ENCODE measurements around the gene PLEKHG3. TPM values are rescaled to one million over a fixed set of nuclear protein-coding genes. Genes with fewer than 3 reads are reported as not detected.
A peak's percentile ranks its signal among the peaks of the same experiment; 100 is the strongest.

Gene PLEKHG3
- total and polyA plus RNA-seq, 4 donors: 8.4 to 21.3 (median 14.6) TPM

GRCh38 chr14:64706593-64707193, 2.5 kb downstream of the PLEKHG3 start:
- Histone ChIP-seq H3K9me3 (ENCODE audit: control insufficient read depth in 4 of 4, low read length in 3 of 4) (no peaks in the 10 kb centered on the region), H3K4me3 (ENCODE audit: low read depth in 1 of 3, low read length in 3 of 3) (peak overlapping the region; percentile 6 to 43 (median 28)), H3K4me1 (ENCODE audit: control insufficient read depth in 4 of 4, insufficient read depth in 4 of 4, low read length in 3 of 4) (peaks cover 27 to 71% (median 65%) of the 10 kb centered on the region in 4 donors), H3K36me3 (ENCODE audit: control insufficient read depth in 4 of 4, insufficient read depth in 3 of 4, low read depth in 1 of 4, low read length in 3 of 4) (no peaks in the 10 kb centered on the region), H3K9ac (ENCODE audit: low read depth in 1 of 2, low read length in 2 of 2) (peak overlapping the region; percentile 8 to 71), H3K27ac (ENCODE audit: low read depth in 1 of 2, low read length in 2 of 2) (peak overlapping the region; percentile 90 to 91), H3K27me3 (ENCODE audit: control insufficient read depth in 4 of 4, insufficient read depth in 4 of 4, low read length in 3 of 4) (no peaks in the 10 kb centered on the region)
- WGBS: 29% methylated on average over 14 of the region's 14 CpGs
- TF ChIP-seq NR2F2 (IDR thresholded peaks at IDR 0.05) (peak; percentile 94), YY1 (IDR thresholded peaks at IDR 0.05) (peak; percentile 52), MAX (IDR thresholded peaks at IDR 0.05) (no peak), JUND (IDR thresholded peaks at IDR 0.05) (peak in 1 of 2 donors; percentile 54), SP1 (IDR thresholded peaks at IDR 0.05) (peak; percentile 81), RAD21 (IDR thresholded peaks at IDR 0.05) (peak; percentile 23 to 48), FOXA1 (IDR thresholded peaks at IDR 0.05) (peak; percentile 68), FOXA2 (IDR thresholded peaks at IDR 0.05) (peak; percentile 86), HNF4A (conservative IDR thresholded peaks at IDR 0.05) (peak; percentile 84 to 87), HNF4G (IDR thresholded peaks at IDR 0.05) (peak; percentile 57), RXRA (IDR thresholded peaks at IDR 0.05) (peak; percentile 72 to 83)
- TF ChIP-seq, protein P1, sequence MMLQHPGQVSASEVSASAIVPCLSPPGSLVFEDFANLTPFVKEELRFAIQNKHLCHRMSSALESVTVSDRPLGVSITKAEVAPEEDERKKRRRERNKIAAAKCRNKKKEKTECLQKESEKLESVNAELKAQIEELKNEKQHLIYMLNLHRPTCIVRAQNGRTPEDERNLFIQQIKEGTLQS (IDR thresholded peaks at IDR 0.05): no peak
- TF ChIP-seq, protein P2, sequence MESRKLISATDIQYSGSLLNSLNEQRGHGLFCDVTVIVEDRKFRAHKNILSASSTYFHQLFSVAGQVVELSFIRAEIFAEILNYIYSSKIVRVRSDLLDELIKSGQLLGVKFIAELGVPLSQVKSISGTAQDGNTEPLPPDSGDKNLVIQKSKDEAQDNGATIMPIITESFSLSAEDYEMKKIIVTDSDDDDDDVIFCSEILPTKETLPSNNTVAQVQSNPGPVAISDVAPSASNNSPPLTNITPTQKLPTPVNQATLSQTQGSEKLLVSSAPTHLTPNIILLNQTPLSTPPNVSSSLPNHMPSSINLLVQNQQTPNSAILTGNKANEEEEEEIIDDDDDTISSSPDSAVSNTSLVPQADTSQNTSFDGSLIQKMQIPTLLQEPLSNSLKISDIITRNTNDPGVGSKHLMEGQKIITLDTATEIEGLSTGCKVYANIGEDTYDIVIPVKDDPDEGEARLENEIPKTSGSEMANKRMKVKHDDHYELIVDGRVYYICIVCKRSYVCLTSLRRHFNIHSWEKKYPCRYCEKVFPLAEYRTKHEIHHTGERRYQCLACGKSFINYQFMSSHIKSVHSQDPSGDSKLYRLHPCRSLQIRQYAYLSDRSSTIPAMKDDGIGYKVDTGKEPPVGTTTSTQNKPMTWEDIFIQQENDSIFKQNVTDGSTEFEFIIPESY (IDR thresholded peaks at IDR 0.05): no peak
- peak; percentile 55 for DNase-seq (ENCODE audit: low spot score)

DNA sequence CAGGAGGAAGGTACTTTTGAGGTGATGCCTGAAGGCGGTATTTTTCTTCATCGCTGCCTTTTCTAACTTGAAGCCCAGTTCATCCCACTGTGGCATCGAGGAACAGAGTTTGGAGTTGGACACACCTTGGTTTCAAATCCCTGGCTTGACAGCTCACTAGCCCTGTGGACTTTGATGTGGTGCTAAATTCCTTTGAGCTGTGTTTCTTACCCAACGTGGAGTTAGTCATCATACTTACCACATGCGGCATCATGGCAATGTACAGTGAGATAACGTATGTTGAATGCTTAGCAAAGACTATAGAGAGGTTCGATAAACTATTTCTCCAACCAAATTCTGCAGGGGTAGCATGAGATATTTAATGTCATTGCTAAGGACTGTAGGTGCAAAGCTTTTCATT, 3.4 kb downstream of the PLEKHG3 start:
- DNase-seq (ENCODE audit: low spot score): no peak
- no peaks in the 10 kb centered on the region for H3K9me3 ChIP-seq (ENCODE audit: control insufficient read depth in 4 of 4, low read length in 3 of 4)
- no peaks in the 10 kb centered on the region for H3K27me3 ChIP-seq (ENCODE audit: control insufficient read depth in 4 of 4, insufficient read depth in 4 of 4, low read length in 3 of 4)
- H3K9ac ChIP-seq (ENCODE audit: low read depth in 1 of 2, low read length in 2 of 2): peak overlapping the region in 1 of 2 donors; percentile 49
- 47% methylated on average over 7 of the region's 7 CpGs for WGBS
- H3K36me3 ChIP-seq (ENCODE audit: control insufficient read depth in 4 of 4, insufficient read depth in 3 of 4, low read depth in 1 of 4, low read length in 3 of 4): no peaks in the 10 kb centered on the region
- H3K27ac ChIP-seq (ENCODE audit: low read depth in 1 of 2, low read length in 2 of 2): peak overlapping the region; percentile 90 to 91
- peaks cover 27 to 74% (median 67%) of the 10 kb centered on the region in 4 donors for H3K4me1 ChIP-seq (ENCODE audit: control insufficient read depth in 4 of 4, insufficient read depth in 4 of 4, low read length in 3 of 4)
- TF ChIP-seq RXRA (IDR thresholded peaks at IDR 0.05): peak in 1 of 2 donors; percentile 76
- peak; percentile 29 for TF ChIP-seq MAX (IDR thresholded peaks at IDR 0.05)
- TF ChIP-seq RAD21 (IDR thresholded peaks at IDR 0.05): no peak
- peak; percentile 83 for TF ChIP-seq SP1 (IDR thresholded peaks at IDR 0.05)
- TF ChIP-seq, protein P3, sequence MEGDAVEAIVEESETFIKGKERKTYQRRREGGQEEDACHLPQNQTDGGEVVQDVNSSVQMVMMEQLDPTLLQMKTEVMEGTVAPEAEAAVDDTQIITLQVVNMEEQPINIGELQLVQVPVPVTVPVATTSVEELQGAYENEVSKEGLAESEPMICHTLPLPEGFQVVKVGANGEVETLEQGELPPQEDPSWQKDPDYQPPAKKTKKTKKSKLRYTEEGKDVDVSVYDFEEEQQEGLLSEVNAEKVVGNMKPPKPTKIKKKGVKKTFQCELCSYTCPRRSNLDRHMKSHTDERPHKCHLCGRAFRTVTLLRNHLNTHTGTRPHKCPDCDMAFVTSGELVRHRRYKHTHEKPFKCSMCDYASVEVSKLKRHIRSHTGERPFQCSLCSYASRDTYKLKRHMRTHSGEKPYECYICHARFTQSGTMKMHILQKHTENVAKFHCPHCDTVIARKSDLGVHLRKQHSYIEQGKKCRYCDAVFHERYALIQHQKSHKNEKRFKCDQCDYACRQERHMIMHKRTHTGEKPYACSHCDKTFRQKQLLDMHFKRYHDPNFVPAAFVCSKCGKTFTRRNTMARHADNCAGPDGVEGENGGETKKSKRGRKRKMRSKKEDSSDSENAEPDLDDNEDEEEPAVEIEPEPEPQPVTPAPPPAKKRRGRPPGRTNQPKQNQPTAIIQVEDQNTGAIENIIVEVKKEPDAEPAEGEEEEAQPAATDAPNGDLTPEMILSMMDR (IDR thresholded peaks at IDR 0.05; ENCODE audit: low read depth, low read length, missing input control): no peak
- TF ChIP-seq, protein P1 (IDR thresholded peaks at IDR 0.05): peak; percentile 84
- TF ChIP-seq YY1 (IDR thresholded peaks at IDR 0.05): no peak
- TF ChIP-seq, protein P2 (IDR thresholded peaks at IDR 0.05): no peak
- peak; percentile 97 to 99 for TF ChIP-seq HNF4A (conservative IDR thresholded peaks at IDR 0.05)
- peak; percentile 22 for TF ChIP-seq NR2F2 (IDR thresholded peaks at IDR 0.05)
- no peak for TF ChIP-seq GABPA (IDR thresholded peaks at IDR 0.05 in 1 of 2, conservative IDR thresholded peaks at IDR 0.05 in 1 of 2)
- TF ChIP-seq HNF4G (IDR thresholded peaks at IDR 0.05): peak; percentile 88
- peak; percentile 37 for TF ChIP-seq FOXA1 (IDR thresholded peaks at IDR 0.05)
- TF ChIP-seq FOXA2 (IDR thresholded peaks at IDR 0.05): peak; percentile 29
- peak; percentile 87 to 93 for TF ChIP-seq JUND (IDR thresholded peaks at IDR 0.05)
- TF ChIP-seq EGR1 (IDR thresholded peaks at IDR 0.05; ENCODE audit: low read depth in 2 of 2): no peak
- no peak for TF ChIP-seq TAF1 (conservative IDR thresholded peaks at IDR 0.05)
- TF ChIP-seq, protein P4, sequence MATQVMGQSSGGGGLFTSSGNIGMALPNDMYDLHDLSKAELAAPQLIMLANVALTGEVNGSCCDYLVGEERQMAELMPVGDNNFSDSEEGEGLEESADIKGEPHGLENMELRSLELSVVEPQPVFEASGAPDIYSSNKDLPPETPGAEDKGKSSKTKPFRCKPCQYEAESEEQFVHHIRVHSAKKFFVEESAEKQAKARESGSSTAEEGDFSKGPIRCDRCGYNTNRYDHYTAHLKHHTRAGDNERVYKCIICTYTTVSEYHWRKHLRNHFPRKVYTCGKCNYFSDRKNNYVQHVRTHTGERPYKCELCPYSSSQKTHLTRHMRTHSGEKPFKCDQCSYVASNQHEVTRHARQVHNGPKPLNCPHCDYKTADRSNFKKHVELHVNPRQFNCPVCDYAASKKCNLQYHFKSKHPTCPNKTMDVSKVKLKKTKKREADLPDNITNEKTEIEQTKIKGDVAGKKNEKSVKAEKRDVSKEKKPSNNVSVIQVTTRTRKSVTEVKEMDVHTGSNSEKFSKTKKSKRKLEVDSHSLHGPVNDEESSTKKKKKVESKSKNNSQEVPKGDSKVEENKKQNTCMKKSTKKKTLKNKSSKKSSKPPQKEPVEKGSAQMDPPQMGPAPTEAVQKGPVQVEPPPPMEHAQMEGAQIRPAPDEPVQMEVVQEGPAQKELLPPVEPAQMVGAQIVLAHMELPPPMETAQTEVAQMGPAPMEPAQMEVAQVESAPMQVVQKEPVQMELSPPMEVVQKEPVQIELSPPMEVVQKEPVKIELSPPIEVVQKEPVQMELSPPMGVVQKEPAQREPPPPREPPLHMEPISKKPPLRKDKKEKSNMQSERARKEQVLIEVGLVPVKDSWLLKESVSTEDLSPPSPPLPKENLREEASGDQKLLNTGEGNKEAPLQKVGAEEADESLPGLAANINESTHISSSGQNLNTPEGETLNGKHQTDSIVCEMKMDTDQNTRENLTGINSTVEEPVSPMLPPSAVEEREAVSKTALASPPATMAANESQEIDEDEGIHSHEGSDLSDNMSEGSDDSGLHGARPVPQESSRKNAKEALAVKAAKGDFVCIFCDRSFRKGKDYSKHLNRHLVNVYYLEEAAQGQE (IDR thresholded peaks at IDR 0.05): peak; percentile 53
- H3K4me3 ChIP-seq (ENCODE audit: low read depth in 1 of 3, low read length in 3 of 3): no peak overlapping the region

Measured in liver (tissue), 9 donors.